ENCODE measurements around the gene EGFL6. TPM values are rescaled to one million over a fixed set of nuclear protein-coding genes. Genes with fewer than 3 reads are reported as not detected.
"Not testable (repeated sequence)": the region's sequence is repeated elsewhere in the genome, so short reads cannot be mapped to it uniquely, and the experiment has no call there.

EGFL6 gene
- total and polyA plus RNA-seq, 7 experiments from 2014 or later: 12.6 TPM; not detected in 6

GRCh38 chrX:13648336-13648735 is 78.9 kb downstream of the EGFL6 start:
- H3K27ac Mint-ChIP-seq; H3K27me3 Mint-ChIP-seq; POLR2A ChIA-PET; H3K27ac ChIP-seq (ENCODE audit: low read depth, low read length); H3K4me1 ChIP-seq (ENCODE audit: control insufficient read depth in 2 of 2, insufficient read depth in 2 of 2, low read length in 2 of 2); ATAC-seq; H3K9me3 Mint-ChIP-seq; H3K36me3 Mint-ChIP-seq; H3K9me3 ChIP-seq (ENCODE audit: control insufficient read depth in 2 of 3, low read length in 3 of 3); H3K4me3 Mint-ChIP-seq; H3K36me3 ChIP-seq (ENCODE audit: control insufficient read depth in 2 of 3, insufficient read depth in 3 of 3, low read length in 3 of 3); H3K4me3 ChIP-seq (ENCODE audit: low read length); CTCF ChIA-PET; H3K27me3 ChIP-seq (ENCODE audit: control insufficient read depth in 2 of 2, insufficient read depth in 2 of 2, low read length in 2 of 2); DNase-seq: not testable (repeated sequence)
- H3K4me1 Mint-ChIP-seq: peaks cover 0 to 21% (median 15%) of the 10 kb centered on the region in 7 donors
- intact Hi-C loops (cut with micrococcal nuclease): loop anchor here in 1 of 2 donors (10.0 kb wide), 1 partner anchor 1496 kb away; no protein-coding TSS in a partner anchor

GRCh38 chrX:13649838-13650237 is 80.4 kb downstream of the EGFL6 start:
- intact Hi-C loops (cut with micrococcal nuclease): loop anchor here (5.0 to 10.0 kb wide), 6 partner anchors 558 to 1885 kb away; partner anchors contain the start of gene PRPS2 (in 1 of the 2)
- CTCF ChIA-PET: interaction anchor here (1.3 kb wide), 1 partner anchor 382 kb away, joined by 3 read pairs; no protein-coding TSS in a partner anchor

GRCh38 chrX:13650318-13650717 is 80.9 kb downstream of the EGFL6 start:
- Mint-ChIP-seq H3K27ac (peak overlapping the region in 1 of 9 donors; percentile 28), H3K4me1 (peaks cover 5 to 34% (median 28%) of the 10 kb centered on the region in 7 donors), H3K27me3 (no peaks in the 10 kb centered on the region), H3K4me3 (no peak overlapping the region), H3K36me3 (peaks cover 0 to 5% (median 0%) of the 10 kb centered on the region in 5 donors), H3K9me3 (no peaks in the 10 kb centered on the region)
- Histone ChIP-seq H3K4me1 (ENCODE audit: control insufficient read depth in 2 of 2, insufficient read depth in 2 of 2, low read length in 2 of 2) (peaks cover 15 to 16% of the 10 kb centered on the region in 2 donors), H3K4me3 (ENCODE audit: low read length) (no peak overlapping the region), H3K27ac (ENCODE audit: low read depth, low read length) (no peak overlapping the region), H3K36me3 (ENCODE audit: control insufficient read depth in 2 of 3, insufficient read depth in 3 of 3, low read length in 3 of 3) (peaks cover 0 to 2% (median 0%) of the 10 kb centered on the region in 3 experiments), H3K9me3 (ENCODE audit: control insufficient read depth in 2 of 3, low read length in 3 of 3) (no peaks in the 10 kb centered on the region), H3K27me3 (ENCODE audit: control insufficient read depth in 2 of 2, insufficient read depth in 2 of 2, low read length in 2 of 2) (no peaks in the 10 kb centered on the region)
- ATAC-seq: no peak
- ChIA-PET POLR2A (interaction anchor here (0.5 to 0.9 kb wide), 2 partner anchors 72 to 205 kb away, joined by 3 read pairs; no protein-coding TSS in a partner anchor), CTCF (interaction anchor here (1.3 kb wide), 1 partner anchor 382 kb away, joined by 3 read pairs; no protein-coding TSS in a partner anchor)
- DNase-seq: no peak
- intact Hi-C loops (cut with micrococcal nuclease): loop anchor here (5.0 to 10.0 kb wide), 5 partner anchors 558 to 1886 kb away; partner anchors contain the start of gene PRPS2 (in 1 of the 2)

More at GRCh38 chrX:13649838-13650237, 80.4 kb downstream of the EGFL6 start:
- Mint-ChIP-seq H3K27me3 (no peaks in the 10 kb centered on the region), H3K4me1 (peaks cover 1 to 29% (median 23%) of the 10 kb centered on the region in 7 donors), H3K9me3 (no peaks in the 10 kb centered on the region), H3K36me3 (peaks cover 0 to under 1% (median 0%) of the 10 kb centered on the region in 5 donors), H3K4me3 (no peak overlapping the region), H3K27ac (no peak overlapping the region)
- Histone ChIP-seq H3K27me3 (ENCODE audit: control insufficient read depth in 2 of 2, insufficient read depth in 2 of 2, low read length in 2 of 2) (no peaks in the 10 kb centered on the region), H3K4me1 (ENCODE audit: control insufficient read depth in 2 of 2, insufficient read depth in 2 of 2, low read length in 2 of 2) (peaks cover 15 to 16% of the 10 kb centered on the region in 2 donors), H3K9me3 (ENCODE audit: control insufficient read depth in 2 of 3, low read length in 3 of 3) (no peaks in the 10 kb centered on the region), H3K36me3 (ENCODE audit: control insufficient read depth in 2 of 3, insufficient read depth in 3 of 3, low read length in 3 of 3) (peaks cover 0 to 2% (median 0%) of the 10 kb centered on the region in 3 experiments), H3K27ac (ENCODE audit: low read depth, low read length) (no peak overlapping the region), H3K4me3 (ENCODE audit: low read length) (no peak overlapping the region)
- ATAC-seq (no peak), DNase-seq (no peak)
- POLR2A ChIA-PET: no interaction called here

GRCh38 chrX:13651150-13651549 is 81.7 kb downstream of the EGFL6 start:
- no peak for DNase-seq
- peaks cover 0 to 6% (median 0%) of the 10 kb centered on the region in 5 donors for H3K36me3 Mint-ChIP-seq
- no peaks in the 10 kb centered on the region for H3K9me3 Mint-ChIP-seq
- Histone ChIP-seq H3K27ac (ENCODE audit: low read depth, low read length) (no peak overlapping the region), H3K27me3 (ENCODE audit: control insufficient read depth in 2 of 2, insufficient read depth in 2 of 2, low read length in 2 of 2) (no peaks in the 10 kb centered on the region), H3K4me3 (ENCODE audit: low read length) (no peak overlapping the region), H3K9me3 (ENCODE audit: control insufficient read depth in 2 of 3, low read length in 3 of 3) (no peaks in the 10 kb centered on the region), H3K36me3 (ENCODE audit: control insufficient read depth in 2 of 3, insufficient read depth in 3 of 3, low read length in 3 of 3) (peaks cover 0 to 2% (median 0%) of the 10 kb centered on the region in 3 experiments), H3K4me1 (ENCODE audit: control insufficient read depth in 2 of 2, insufficient read depth in 2 of 2, low read length in 2 of 2) (peaks cover 15 to 16% of the 10 kb centered on the region in 2 donors)
- no peak for ATAC-seq
- H3K4me3 Mint-ChIP-seq: no peak overlapping the region
- peaks cover 3 to 33% (median 24%) of the 10 kb centered on the region in 7 donors for H3K4me1 Mint-ChIP-seq
- intact Hi-C loops (cut with micrococcal nuclease): loop anchor here (5.0 to 10.0 kb wide), 5 partner anchors 559 to 1886 kb away; partner anchors contain the start of gene PRPS2 (in 1 of the 2)
- no peaks in the 10 kb centered on the region for H3K27me3 Mint-ChIP-seq
- ChIA-PET CTCF (no interaction called here), POLR2A (interaction anchor here (0.9 to 1.3 kb wide), 2 partner anchors 71 to 378 kb away, joined by 3 read pairs; partner anchors contain the start of gene GEMIN8)
- peak overlapping the region in 2 of 9 donors; percentile 91 to 92 for H3K27ac Mint-ChIP-seq

- ChIA-PET POLR2A (interaction anchor here (1.1 to 1.8 kb wide), 6 partner anchors 36 to 677 kb away, joined by 3 to 11 read pairs (median 6); partner anchors contain the start of genes GEMIN8, OFD1, RAB9A and TMSB4X), CTCF (interaction anchor here (1.2 kb wide), 1 partner anchor 145 kb away, joined by 5 read pairs; no protein-coding TSS in a partner anchor)
- Histone ChIP-seq H3K27me3 (ENCODE audit: control insufficient read depth in 2 of 2, insufficient read depth in 2 of 2, low read length in 2 of 2) (no peaks in the 10 kb centered on the region), H3K36me3 (ENCODE audit: control insufficient read depth in 2 of 3, insufficient read depth in 3 of 3, low read length in 3 of 3) (peaks cover 0 to 2% (median 0%) of the 10 kb centered on the region in 3 experiments), H3K27ac (ENCODE audit: low read depth, low read length) (peak overlapping the region; percentile 63), H3K4me3 (ENCODE audit: low read length) (peak overlapping the region; percentile 93), H3K4me1 (ENCODE audit: control insufficient read depth in 2 of 2, insufficient read depth in 2 of 2, low read length in 2 of 2) (peaks cover 15 to 16% of the 10 kb centered on the region in 2 donors), H3K9me3 (ENCODE audit: control insufficient read depth in 2 of 3, low read length in 3 of 3) (no peaks in the 10 kb centered on the region)
- intact Hi-C loops (cut with micrococcal nuclease): loop anchor here (2.0 to 10.0 kb wide), 8 partner anchors 560 to 1894 kb away; partner anchors contain the start of genes PRPS2 (in 2 of the 2) and MSL3 (in 1 of the 2)
- no peak for DNase-seq
- no peak for ATAC-seq
- H3K4me3 Mint-ChIP-seq: peak overlapping the region; percentile 79 to 96 (median 93)
- peaks cover 0 to 35% (median 23%) of the 10 kb centered on the region in 7 donors for H3K4me1 Mint-ChIP-seq
- no peaks in the 10 kb centered on the region for H3K9me3 Mint-ChIP-seq
- peaks cover 0 to 11% (median 8%) of the 10 kb centered on the region in 5 donors for H3K36me3 Mint-ChIP-seq
- H3K27ac Mint-ChIP-seq: peak overlapping the region; percentile 91 to 98 (median 96)
- no peaks in the 10 kb centered on the region for H3K27me3 Mint-ChIP-seq
These were observed 82.9 kb downstream of the EGFL6 start for GRCh38 chrX:13652287-13652793.

GRCh38 chrX:13652850-13653693 is 83.7 kb downstream of the EGFL6 start, which contains the start of gene TCEANC:
TSS of gene TCEANC (plus strand) at chrX:13653141. CDS start at chrX:13662509, 9,368 bp downstream.
- POLR2A ChIA-PET: interaction anchor here (1.1 to 1.8 kb wide), 6 partner anchors 36 to 678 kb away, joined by 3 to 11 read pairs (median 6); partner anchors contain the start of genes GEMIN8, OFD1, RAB9A and TMSB4X
- H3K9me3 ChIP-seq (ENCODE audit: control insufficient read depth in 2 of 3, low read length in 3 of 3): no peaks in the 10 kb centered on the region
- H3K4me1 ChIP-seq (ENCODE audit: control insufficient read depth in 2 of 2, insufficient read depth in 2 of 2, low read length in 2 of 2): peaks cover 15 to 16% of the 10 kb centered on the region in 2 donors
- Mint-ChIP-seq H3K4me1 (peaks cover 0 to 39% (median 24%) of the 10 kb centered on the region in 7 donors), H3K36me3 (peaks cover 0 to 12% (median 8%) of the 10 kb centered on the region in 5 donors), H3K9me3 (no peaks in the 10 kb centered on the region), H3K27ac (peak within 1 kb of the TSS; percentile 91 to 98 (median 96)), H3K27me3 (no peaks in the 10 kb centered on the region), H3K4me3 (peak within 1 kb of the TSS; percentile 79 to 96 (median 93))
- peak; percentile 77 to 96 (median 93) for DNase-seq
- peak; percentile 97 for ATAC-seq
- H3K27ac ChIP-seq (ENCODE audit: low read depth, low read length): peak within 1 kb of the TSS; percentile 93
- no peaks in the 10 kb centered on the region for H3K27me3 ChIP-seq (ENCODE audit: control insufficient read depth in 2 of 2, insufficient read depth in 2 of 2, low read length in 2 of 2)
- H3K4me3 ChIP-seq (ENCODE audit: low read length): peak within 1 kb of the TSS; percentile 93
- intact Hi-C loops (cut with micrococcal nuclease): loop anchor here (1.0 to 10.0 kb wide), 16 partner anchors 16 to 1894 kb away; partner anchors contain the start of genes OFD1 (in 2 of the 2), PRPS2 (in 2 of the 2), TRAPPC2 (in 2 of the 2) and FANCB (in 1 of the 2)
- CTCF ChIA-PET: interaction anchor here (0.6 to 1.2 kb wide), 3 partner anchors 146 to 1217 kb away, joined by 3 to 5 read pairs (median 4); no protein-coding TSS in a partner anchor
- H3K36me3 ChIP-seq (ENCODE audit: control insufficient read depth in 2 of 3, insufficient read depth in 3 of 3, low read length in 3 of 3): peaks cover 0 to 2% (median 0%) of the 10 kb centered on the region in 3 experiments
